Neural cell (in vitro differentiated cells): ENCODE measurements around the gene SYNJ1. TPM values are rescaled to one million over a fixed set of nuclear protein-coding genes. Genes with fewer than 3 reads are reported as not detected.
"Not testable (repeated sequence)": the region's sequence is repeated elsewhere in the genome, so short reads cannot be mapped to it uniquely, and the experiment has no call there.

ENCODE experiments used
- H2AFZ ChIP-seq: fragments of 200-600, 300-800 bp; sonication (generic), shearing (Covaris generic); 2 replicates; pipeline ENCODE4 v1.6.0; 2014; ENCODE audit warnings: low read depth, mild to moderate bottlenecking, antibody characterized with exemption, low read length, moderate library complexity
- H3F3A ChIP-seq: fragments of 200-600 bp; shearing (Covaris generic); 2 replicates; pipeline ENCODE4 v1.6.1; 2016; ENCODE audit warnings: mild to moderate bottlenecking, moderate library complexity, mixed read lengths, antibody characterized with exemption, low read length; ENCODE audit not compliant: insufficient read depth, poor library complexity, severe bottlenecking
- H3K27ac ChIP-seq: fragments of 200-600, 300-800 bp; sonication (generic), shearing (Covaris generic); 2 replicates; pipeline ENCODE4 v1.5.1; 2014; ENCODE audit warnings: mild to moderate bottlenecking, low read length, moderate library complexity
- H3K27me3 ChIP-seq: fragments of 300-800, 200-600 bp; sonication (generic), shearing (Covaris generic); 2 replicates; pipeline ENCODE4 v1.6.0; 2014; ENCODE audit warnings: mild to moderate bottlenecking, low read depth, low read length, moderate library complexity; ENCODE audit not compliant: insufficient read depth
- H3K36me3 ChIP-seq: fragments of 300-800, 200-600 bp; sonication (generic), shearing (Covaris generic); 2 replicates; pipeline ENCODE4 v1.5.1; 2014; ENCODE audit warnings: mild to moderate bottlenecking, antibody characterized with exemption, low read length, moderate library complexity; ENCODE audit not compliant: insufficient read depth
- H3K4me2 ChIP-seq: fragments of 300-800, 200-600 bp; sonication (generic), shearing (Covaris generic); 2 replicates; pipeline ENCODE4 v1.6.0; 2014; ENCODE audit warnings: mild to moderate bottlenecking, low read length
- H3K4me3 ChIP-seq: fragments of 300-800, 200-600 bp; sonication (generic), shearing (Covaris generic); 2 replicates; pipeline ENCODE4 v1.5.1; 2014; ENCODE audit warnings: mild to moderate bottlenecking, low read length, moderate library complexity
- H3K79me2 ChIP-seq: fragments of 200-600 bp; shearing (Covaris generic); replicated peaks from 2 replicates; pipeline ENCODE4 v1.6.0; 2014; ENCODE audit warnings: mild to moderate bottlenecking, low read length, moderate library complexity; ENCODE audit not compliant: insufficient read depth
- H3K9ac ChIP-seq: fragments of 300-800, 200-600 bp; sonication (generic), shearing (Covaris generic); 2 replicates; pipeline ENCODE4 v1.6.1; 2016; ENCODE audit warnings: mild to moderate bottlenecking, low read length, mixed read lengths
- H3K9me2 ChIP-seq: fragments of 200-600 bp; shearing (Covaris generic); 2 replicates; pipeline ENCODE4 v1.6.1; 2016; ENCODE audit warnings: mild to moderate bottlenecking, low read length, mixed read lengths; ENCODE audit not compliant: insufficient read depth
- H3K9me3 ChIP-seq: fragments of 200-600, 300-800 bp; sonication (generic), shearing (Covaris generic); 2 replicates; pipeline ENCODE4 v1.6.1; 2016; ENCODE audit warnings: mild to moderate bottlenecking, mixed run types, low read length, moderate library complexity, mixed read lengths
- H4K20me1 ChIP-seq: fragments of 200-600 bp; shearing (Covaris generic); 2 replicates; pipeline ENCODE4 v1.6.1; 2016; ENCODE audit warnings: mild to moderate bottlenecking, mixed run types; ENCODE audit not compliant: insufficient read depth
- CTCF ChIP-seq: fragments of 450-650 bp; IDR thresholded peaks from 2 replicates; pipeline ENCODE4 v1.5.1; 2014; ENCODE audit warnings: antibody characterized with exemption, mild to moderate bottlenecking, moderate library complexity; ENCODE audit not compliant: poor library complexity, severe bottlenecking
- EP300 ChIP-seq: fragments of 450-650 bp; conservative IDR thresholded peaks from 2 replicates; pipeline ENCODE4 v1.6.1; 2014; ENCODE audit warnings: antibody characterized with exemption, mild to moderate bottlenecking, moderate library complexity; ENCODE audit not compliant: poor library complexity, severe bottlenecking
- EZH2 ChIP-seq: fragments of 200-600, 300-800 bp; shearing (Covaris generic), sonication (generic); IDR thresholded peaks from 2 replicates; pipeline ENCODE4 v1.6.1; 2014; ENCODE audit warnings: antibody characterized with exemption, low read length, borderline replicate concordance, mild to moderate bottlenecking; ENCODE audit not compliant: insufficient read depth, poor library complexity, severe bottlenecking
- MXI1 ChIP-seq: fragments of 450-650 bp; conservative IDR thresholded peaks from 2 replicates; pipeline ENCODE4 v1.6.1; 2014; ENCODE audit warnings: antibody characterized with exemption, mild to moderate bottlenecking; ENCODE audit not compliant: poor library complexity, severe bottlenecking
- POLR2AphosphoS5 ChIP-seq: IDR thresholded peaks from 2 replicates; pipeline ENCODE4 v1.6.1; 2012
- RAD21 ChIP-seq: fragments of 450-650 bp; conservative IDR thresholded peaks from 2 replicates; pipeline ENCODE4 v1.6.1; 2014; ENCODE audit warnings: antibody characterized with exemption, mild to moderate bottlenecking, moderate library complexity
- REST ChIP-seq: IDR thresholded peaks from 2 replicates; pipeline ENCODE4 v1.6.1; 2012; ENCODE audit warnings: borderline replicate concordance
- SMC3 ChIP-seq: fragments of 450-650 bp; conservative IDR thresholded peaks from 2 replicates; pipeline ENCODE4 v1.6.1; 2014; ENCODE audit warnings: antibody characterized with exemption, mild to moderate bottlenecking, moderate library complexity; ENCODE audit not compliant: poor library complexity
- TAF1 ChIP-seq: IDR thresholded peaks from 2 replicates; pipeline ENCODE4 v1.6.1; 2012; ENCODE audit warnings: low read depth
- polyA plus RNA-seq: library from polyadenylated mRNA; depleted of rRNA; stranded (reverse); fragments of >200 nt; gene quantifications from 2 replicates; pipeline ENCODE4 v1.2.3, GENCODE V29; 2014

SYNJ1 gene
- polyA plus RNA-seq, 1 donor from 2014 or later = 24.1 TPM

- TF ChIP-seq REST = peak; percentile 59
- TF ChIP-seq EZH2 = no peak
- peak; percentile 98 for TF ChIP-seq MXI1
- TF ChIP-seq SMC3 = peak; percentile 11
- TF ChIP-seq POLR2AphosphoS5 = no peak
- peak; percentile 4 for TF ChIP-seq TAF1
- no peak for TF ChIP-seq CTCF
- peak; percentile 72 for TF ChIP-seq EP300
- no peak for TF ChIP-seq RAD21
- Histone ChIP-seq H3K36me3 (no peaks in the 10 kb centered on the region), H3K9me2 (no peaks in the 10 kb centered on the region), H3K9me3 (no peaks in the 10 kb centered on the region), H3K4me3 (peak within 1 kb of the TSS; percentile 93), H3K27me3 (no peaks in the 10 kb centered on the region), H2AFZ (peak within 1 kb of the TSS; percentile 71), H3K9ac (peak within 1 kb of the TSS; percentile 72), H3K27ac (peak within 1 kb of the TSS; percentile 75), H3K4me2 (peak within 1 kb of the TSS; percentile 82), H4K20me1 (no peaks in the 10 kb centered on the region), H3K79me2 (peaks cover 8% of the 10 kb centered on the region), H3F3A (no peaks in the 10 kb centered on the region)
These were observed 115.5 kb downstream of the SYNJ1 start, which contains the start of gene CFAP298 for GRCh38 chr21:32612075-32612998. Gene CFAP298, minus strand, starts transcription at chr21:32612377. Its CDS starts 134 bp downstream, at chr21:32612243.

- Histone ChIP-seq H3K9me3 (no peaks in the 10 kb centered on the region), H3K79me2 (peaks cover 8% of the 10 kb centered on the region), H4K20me1 (no peaks in the 10 kb centered on the region), H3F3A (no peaks in the 10 kb centered on the region), H3K27me3 (no peaks in the 10 kb centered on the region), H2AFZ (peak overlapping the region; percentile 71), H3K9me2 (no peaks in the 10 kb centered on the region), H3K27ac (peak overlapping the region; percentile 75), H3K9ac (peak overlapping the region; percentile 72), H3K36me3 (no peaks in the 10 kb centered on the region), H3K4me3 (peak overlapping the region; percentile 93), H3K4me2 (peak overlapping the region; percentile 82)
- TF ChIP-seq CTCF = no peak
- TF ChIP-seq POLR2AphosphoS5 = no peak
- no peak for TF ChIP-seq MXI1
- TF ChIP-seq SMC3 = no peak
- no peak for TF ChIP-seq REST
- no peak for TF ChIP-seq TAF1
- no peak for TF ChIP-seq EZH2
- no peak for TF ChIP-seq EP300
- TF ChIP-seq RAD21 = no peak
These were observed 116.3 kb downstream of the SYNJ1 start for GRCh38 chr21:32611471-32611997.

- not testable (repeated sequence) for H3K36me3 ChIP-seq, H3K9ac ChIP-seq, H3K79me2 ChIP-seq, H2AFZ ChIP-seq, H3K9me3 ChIP-seq, H3F3A ChIP-seq, H3K27me3 ChIP-seq, H4K20me1 ChIP-seq, H3K9me2 ChIP-seq, H3K27ac ChIP-seq
- H3K4me3 ChIP-seq = peak overlapping the region; percentile 55
- peak overlapping the region; percentile 5 for H3K4me2 ChIP-seq
These were observed 116.9 kb downstream of the SYNJ1 start for GRCh38 chr21:32610940-32611339.
